Esophagus squamous epithelium (tissue), 4 donors: Measurements from ENCODE around the gene ELMO1.

Experiments
- POLR2A ChIP-seq, 4 donors: fragments of 450-650 bp; IDR thresholded peaks; one replicate each; pipeline ENCODE4 v1.6.1; 2017; ENCODE audit warnings: antibody characterized with exemption in 4 of 4, mild to moderate bottlenecking in 4 of 4, moderate library complexity in 3 of 4
- TF ChIP-seq, protein P1 (sequence below), 6 experiments: fragments of 450-650 bp in 4 of 6; fragments of 200-600 bp in 2 of 6; sonication (generic) in 2 of 6; IDR thresholded peaks; one replicate each; pipeline ENCODE4 v1.5.1; 2016 to 2019; ENCODE audit warnings: antibody characterized with exemption in 6 of 6, mild to moderate bottlenecking in 4 of 6, moderate library complexity in 4 of 6

- TF ChIP-seq POLR2A (IDR thresholded peaks at IDR 0.05), result no peak
- TF ChIP-seq, protein P1, sequence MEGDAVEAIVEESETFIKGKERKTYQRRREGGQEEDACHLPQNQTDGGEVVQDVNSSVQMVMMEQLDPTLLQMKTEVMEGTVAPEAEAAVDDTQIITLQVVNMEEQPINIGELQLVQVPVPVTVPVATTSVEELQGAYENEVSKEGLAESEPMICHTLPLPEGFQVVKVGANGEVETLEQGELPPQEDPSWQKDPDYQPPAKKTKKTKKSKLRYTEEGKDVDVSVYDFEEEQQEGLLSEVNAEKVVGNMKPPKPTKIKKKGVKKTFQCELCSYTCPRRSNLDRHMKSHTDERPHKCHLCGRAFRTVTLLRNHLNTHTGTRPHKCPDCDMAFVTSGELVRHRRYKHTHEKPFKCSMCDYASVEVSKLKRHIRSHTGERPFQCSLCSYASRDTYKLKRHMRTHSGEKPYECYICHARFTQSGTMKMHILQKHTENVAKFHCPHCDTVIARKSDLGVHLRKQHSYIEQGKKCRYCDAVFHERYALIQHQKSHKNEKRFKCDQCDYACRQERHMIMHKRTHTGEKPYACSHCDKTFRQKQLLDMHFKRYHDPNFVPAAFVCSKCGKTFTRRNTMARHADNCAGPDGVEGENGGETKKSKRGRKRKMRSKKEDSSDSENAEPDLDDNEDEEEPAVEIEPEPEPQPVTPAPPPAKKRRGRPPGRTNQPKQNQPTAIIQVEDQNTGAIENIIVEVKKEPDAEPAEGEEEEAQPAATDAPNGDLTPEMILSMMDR (IDR thresholded peaks at IDR 0.05), result no peak
These were observed 83.3 kb downstream of the ELMO1 start for GRCh38 chr7:37365405-37365804.
